Measurements from ENCODE around the gene BTBD9.
A peak's percentile ranks its signal among the peaks of the same experiment; 100 is the strongest.

The BTBD9 gene

DNA sequence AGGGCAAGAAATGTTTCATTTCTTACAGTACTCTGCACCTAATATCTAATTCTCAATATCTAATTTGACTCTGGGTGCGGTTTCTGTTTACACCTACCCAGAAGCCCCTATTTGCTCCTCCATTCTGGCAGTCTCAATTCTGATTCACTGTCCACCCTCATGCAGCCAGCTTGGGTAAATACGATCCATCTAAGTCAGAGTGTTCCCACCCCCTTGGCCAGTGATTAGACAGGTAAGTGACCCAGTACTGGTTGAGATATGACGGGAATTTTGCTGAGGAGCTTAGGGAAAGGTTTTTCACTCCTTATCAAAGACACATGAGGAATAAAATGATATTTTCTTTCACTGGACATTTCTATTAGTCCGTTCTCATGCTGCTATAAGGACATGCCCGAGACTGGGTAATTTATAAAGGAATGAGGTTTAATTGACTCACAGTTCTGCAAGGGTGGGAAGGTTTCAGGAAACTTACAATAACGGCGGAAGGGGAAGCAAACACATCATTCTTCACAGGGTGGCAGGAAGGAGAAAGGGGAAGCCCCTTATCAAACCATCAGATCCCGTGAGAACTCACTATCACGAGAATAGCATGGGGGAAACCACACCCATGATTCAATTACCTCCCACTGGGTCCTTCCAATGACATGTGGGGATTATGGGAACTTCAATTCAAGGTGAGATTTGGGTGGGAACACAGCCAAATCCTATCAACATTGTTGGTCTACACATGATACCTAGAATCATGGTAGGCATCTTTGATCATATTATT is 33.9 kb upstream of the BTBD9 start:
- TF ChIP-seq CTCF (IDR thresholded peaks at IDR 0.05; ENCODE audit: low read length, missing control alignments): no peak
- H3K4me3 ChIP-seq (replicated peaks; ENCODE audit: low read depth, low read length): no peak overlapping the region
- no peak for DNase-seq (ENCODE audit: low read depth)

DNA sequence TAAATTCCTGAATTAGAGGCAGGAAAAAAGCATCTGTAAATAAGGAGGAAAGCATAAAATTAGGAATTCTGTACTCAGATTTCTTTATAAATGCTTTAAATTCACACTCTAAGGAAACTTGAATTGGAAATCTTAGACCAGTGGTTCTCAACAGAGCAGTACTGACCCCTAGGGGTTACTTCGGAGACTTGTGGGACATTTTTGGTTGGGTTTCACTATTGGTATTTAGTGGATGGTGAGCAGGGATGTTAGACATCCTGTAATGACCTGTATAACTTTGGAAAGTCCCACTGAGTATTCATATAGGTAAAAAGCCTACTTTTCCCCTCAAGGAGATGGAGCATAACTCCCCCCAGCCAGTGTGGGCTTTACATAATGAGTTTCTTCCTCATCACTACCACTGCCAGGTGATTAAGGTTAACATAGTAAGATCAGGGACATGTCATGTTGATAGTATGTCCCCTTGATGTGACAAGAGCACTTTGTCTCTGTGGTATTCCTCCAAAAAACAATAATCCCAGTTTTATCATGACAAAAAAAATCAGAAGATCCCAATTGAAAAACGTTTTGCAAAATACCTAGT is 32.2 kb upstream of the BTBD9 start:
- peak; percentile 79 for DNase-seq (ENCODE audit: low read depth)

DNA sequence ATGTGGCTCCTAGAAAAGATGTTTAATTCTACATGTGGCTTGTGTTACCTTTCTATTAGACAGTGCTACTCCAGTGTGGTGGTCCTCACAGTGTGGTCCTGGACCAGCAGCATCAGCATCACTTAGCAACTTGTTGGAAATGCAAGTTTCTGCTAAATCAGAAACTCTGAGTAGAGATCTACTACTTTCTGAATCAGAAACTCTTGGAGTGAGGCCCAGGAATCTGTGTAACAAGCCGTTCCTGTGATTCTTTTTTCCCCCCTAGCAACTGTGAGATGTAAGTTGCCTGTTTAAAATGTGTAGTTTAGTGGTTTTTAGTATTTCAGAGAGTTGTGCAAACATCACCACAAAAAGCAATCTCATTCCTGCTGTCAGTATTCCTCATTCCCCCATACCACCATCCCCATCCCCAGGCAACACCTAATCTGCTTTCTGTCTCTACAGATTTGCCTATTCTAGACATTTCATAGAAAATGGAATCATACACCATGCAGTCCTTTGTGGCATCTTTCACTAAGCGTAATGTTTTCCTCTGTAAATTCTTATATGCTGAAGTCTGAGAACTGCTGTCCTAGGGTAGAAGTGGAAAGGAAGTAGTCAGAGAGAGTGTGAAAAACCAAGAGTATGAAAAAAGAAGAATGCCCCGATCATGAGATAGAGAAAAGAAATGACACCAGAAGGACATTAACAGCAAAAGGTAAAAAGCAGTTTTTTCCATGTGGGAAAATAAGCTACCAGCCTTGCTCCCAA is 18.9 kb upstream of the BTBD9 start:
- H3K4me3 ChIP-seq (replicated peaks; ENCODE audit: low read depth, low read length): no peak overlapping the region
- TF ChIP-seq CTCF (IDR thresholded peaks at IDR 0.05; ENCODE audit: low read length, missing control alignments): no peak
- DNase-seq (ENCODE audit: low read depth): no peak

More for the DNA sequence above, 32.2 kb upstream of the BTBD9 start:
- peak; percentile 88 for TF ChIP-seq CTCF (IDR thresholded peaks at IDR 0.05; ENCODE audit: low read length, missing control alignments)
- H3K4me3 ChIP-seq (replicated peaks; ENCODE audit: low read depth, low read length): no peak overlapping the region

- TF ChIP-seq CTCF (IDR thresholded peaks at IDR 0.05; ENCODE audit: low read length, missing control alignments): no peak
- no peak overlapping the region for H3K4me3 ChIP-seq (replicated peaks; ENCODE audit: low read depth, low read length)
- DNase-seq (ENCODE audit: low read depth): no peak
Measured at GRCh38 chr6:38656896-38657295, 17.2 kb upstream of the BTBD9 start.

DNA sequence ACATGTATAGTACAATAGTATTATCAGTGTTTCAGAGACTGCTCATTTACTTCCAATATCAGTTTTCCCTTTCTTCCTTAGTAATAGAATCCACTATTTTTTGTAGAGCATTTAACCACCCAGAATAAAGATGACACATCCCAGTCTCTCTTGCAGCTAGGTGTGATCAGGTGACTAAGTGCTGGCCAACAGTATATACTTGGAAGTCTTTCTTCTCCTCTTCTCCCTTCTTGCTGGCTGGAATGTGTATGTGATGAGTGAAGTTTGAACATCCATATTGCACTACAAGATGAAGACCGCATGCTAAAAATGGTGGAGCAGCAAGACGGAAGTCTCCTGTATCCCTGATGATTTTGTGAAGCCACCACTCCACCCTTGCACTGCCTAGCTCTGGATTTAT is 14.5 kb upstream of the BTBD9 start:
- TF ChIP-seq CTCF (IDR thresholded peaks at IDR 0.05; ENCODE audit: low read length, missing control alignments): no peak
- no peak overlapping the region for H3K4me3 ChIP-seq (replicated peaks; ENCODE audit: low read depth, low read length)
- no peak for DNase-seq (ENCODE audit: low read depth)

- no peak overlapping the region for H3K4me3 ChIP-seq (replicated peaks; ENCODE audit: low read depth, low read length)
- no peak for TF ChIP-seq CTCF (IDR thresholded peaks at IDR 0.05; ENCODE audit: low read length, missing control alignments)
- no peak for DNase-seq (ENCODE audit: low read depth)
Measured at GRCh38 chr6:38651121-38651784, 11.5 kb upstream of the BTBD9 start.

Measured in fibroblast of pulmonary artery (primary cell).